ENCODE data around the gene NEMP1. TPM values are rescaled to one million over a fixed set of nuclear protein-coding genes. Genes with fewer than 3 reads are reported as not detected.
"Not testable (repeated sequence)": the region's sequence is repeated elsewhere in the genome, so short reads cannot be mapped to it uniquely, and the experiment has no call there.

Gene NEMP1
- polyA plus RNA-seq, 1 donor from 2014 or later: 4.3 TPM

DNA sequence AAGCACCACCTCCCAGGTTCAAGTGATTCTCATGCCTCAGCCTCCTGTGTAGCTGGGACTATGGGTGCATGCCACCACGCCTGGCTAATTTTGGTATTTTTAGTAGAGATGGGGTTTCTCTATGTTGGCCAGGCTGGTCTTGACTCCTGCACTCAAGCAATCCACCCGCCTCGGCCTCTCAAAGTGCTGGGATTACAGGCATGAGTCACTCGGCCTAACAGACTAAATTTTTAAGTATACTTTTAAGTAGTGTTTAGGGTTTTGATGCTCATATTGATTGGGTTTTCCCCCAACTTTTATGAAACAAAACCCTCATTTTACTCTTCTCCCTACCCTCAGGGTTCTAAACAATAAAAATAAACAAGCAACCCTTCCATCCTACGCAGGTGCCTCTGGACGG lies 34.1 kb downstream of the NEMP1 start:
- Mint-ChIP-seq H3K4me3 (no peak overlapping the region), H3K27ac (no peak overlapping the region), H3K4me1 (peaks cover 16 to 22% (median 19%) of the 10 kb centered on the region in 3 donors), H3K36me3 (no peaks in the 10 kb centered on the region), H3K9me3 (no peaks in the 10 kb centered on the region), H3K27me3 (peaks cover 4% of the 10 kb centered on the region)

DNA sequence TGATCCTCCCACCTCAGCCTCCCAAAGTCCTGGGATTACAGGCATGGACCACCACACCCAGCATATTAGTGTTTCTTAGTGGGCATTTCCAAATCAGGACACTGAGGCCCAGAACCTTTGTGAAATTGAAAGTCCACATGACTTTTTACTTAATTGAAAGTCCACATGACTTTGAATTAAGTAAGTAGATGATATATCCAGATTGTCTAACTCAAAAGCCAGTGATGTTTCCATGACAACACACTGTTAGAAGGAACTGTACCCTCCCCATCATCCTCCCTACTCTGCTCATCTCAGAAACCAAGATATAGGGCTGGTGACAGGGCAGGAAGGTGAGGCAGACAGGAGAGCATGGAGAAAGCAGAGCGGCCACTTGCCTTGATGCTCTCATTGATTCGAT lies 35.9 kb downstream of the NEMP1 start:
- no peak overlapping the region for H3K4me3 Mint-ChIP-seq
- peaks cover 4% of the 10 kb centered on the region for H3K27me3 Mint-ChIP-seq
- peaks cover 13 to 19% (median 16%) of the 10 kb centered on the region in 3 donors for H3K4me1 Mint-ChIP-seq
- no peaks in the 10 kb centered on the region for H3K9me3 Mint-ChIP-seq
- H3K36me3 Mint-ChIP-seq: no peaks in the 10 kb centered on the region
- no peak overlapping the region for H3K27ac Mint-ChIP-seq

- peaks cover 0 to 3% (median 0%) of the 10 kb centered on the region in 3 donors for H3K4me1 Mint-ChIP-seq
- no peaks in the 10 kb centered on the region for H3K36me3 Mint-ChIP-seq
- no peak overlapping the region for H3K27ac Mint-ChIP-seq
- no peak overlapping the region for H3K4me3 Mint-ChIP-seq
- H3K27me3 Mint-ChIP-seq: no peaks in the 10 kb centered on the region
- H3K9me3 Mint-ChIP-seq: no peaks in the 10 kb centered on the region
Observed at GRCh38 chr12:57040750-57041149, 37.8 kb downstream of the NEMP1 start.

DNA sequence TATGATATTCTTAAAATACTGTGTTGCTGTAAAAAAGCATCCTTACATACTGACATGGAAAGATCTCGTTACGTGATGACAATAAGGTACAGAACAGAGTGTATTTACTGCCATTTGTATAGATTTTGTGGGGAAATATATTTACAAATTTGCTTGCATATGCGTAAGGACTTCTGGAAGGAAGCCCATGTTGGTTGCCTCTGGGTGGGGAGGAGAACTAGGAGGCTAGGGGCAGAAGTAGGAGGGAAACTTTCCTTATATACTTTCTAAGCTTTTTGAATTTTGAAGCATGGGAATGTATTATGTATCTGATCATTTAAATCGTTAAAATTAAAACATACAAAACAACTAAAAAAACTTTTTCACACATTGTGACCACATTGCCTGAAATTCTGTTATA lies 38.4 kb downstream of the NEMP1 start:
- H3K4me3 Mint-ChIP-seq: no peak overlapping the region
- no peaks in the 10 kb centered on the region for H3K9me3 Mint-ChIP-seq
- no peaks in the 10 kb centered on the region for H3K27me3 Mint-ChIP-seq
- H3K27ac Mint-ChIP-seq: peak overlapping the region in 1 of 3 donors; percentile 65
- H3K36me3 Mint-ChIP-seq: no peaks in the 10 kb centered on the region
- H3K4me1 Mint-ChIP-seq: peaks cover 0 to 1% (median 0%) of the 10 kb centered on the region in 3 donors

DNA sequence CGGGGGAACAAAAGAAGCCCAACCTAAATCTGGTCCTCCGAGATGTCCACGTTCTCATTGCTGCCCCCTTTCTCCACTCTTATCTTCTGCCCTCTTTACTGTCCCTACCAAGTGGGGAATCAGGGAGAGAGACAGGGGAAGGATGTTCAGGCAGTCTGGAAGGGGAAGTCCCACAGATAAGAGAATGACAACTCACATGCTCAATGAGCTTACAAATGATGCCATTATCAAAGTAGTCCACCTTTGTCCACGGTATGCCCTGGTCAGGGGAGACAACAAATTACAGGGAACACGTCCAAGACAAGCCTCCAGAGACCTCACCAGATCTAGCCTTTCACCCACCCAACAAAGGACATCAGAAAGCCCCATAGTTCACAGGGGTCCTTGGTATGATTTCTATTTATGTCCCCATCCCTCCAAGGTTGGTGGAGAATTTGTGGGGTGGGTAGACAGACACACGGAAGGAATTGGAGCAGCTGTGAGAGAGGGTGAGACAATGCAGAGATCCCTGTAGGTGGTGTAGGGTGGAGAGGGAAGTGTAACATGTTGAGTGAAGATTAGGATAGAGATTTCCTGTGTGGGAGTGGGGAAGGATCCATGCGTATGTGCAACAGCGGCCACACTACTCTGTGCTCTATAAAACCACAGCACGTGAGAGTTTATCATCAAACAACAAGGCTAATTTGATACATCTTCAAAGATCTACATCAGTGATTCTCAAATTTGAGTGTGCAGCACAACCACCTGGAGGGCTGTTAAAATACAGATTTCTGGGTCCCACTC lies 39.4 kb downstream of the NEMP1 start:
- Mint-ChIP-seq H3K4me1 (no peaks in the 10 kb centered on the region), H3K27me3 (no peaks in the 10 kb centered on the region), H3K9me3 (no peaks in the 10 kb centered on the region), H3K27ac (no peak overlapping the region), H3K36me3 (no peaks in the 10 kb centered on the region), H3K4me3 (no peak overlapping the region)

GRCh38 chr12:57037264-57037663 lies 41.3 kb downstream of the NEMP1 start:
- no peak overlapping the region for H3K4me3 Mint-ChIP-seq
- H3K9me3 Mint-ChIP-seq: no peaks in the 10 kb centered on the region
- no peak overlapping the region for H3K27ac Mint-ChIP-seq
- no peaks in the 10 kb centered on the region for H3K36me3 Mint-ChIP-seq
- no peaks in the 10 kb centered on the region for H3K27me3 Mint-ChIP-seq
- H3K4me1 Mint-ChIP-seq: no peaks in the 10 kb centered on the region

GRCh38 chr12:57033431-57033830 lies 45.2 kb downstream of the NEMP1 start:
- no peaks in the 10 kb centered on the region for H3K36me3 Mint-ChIP-seq
- H3K9me3 Mint-ChIP-seq: no peaks in the 10 kb centered on the region
- H3K27me3 Mint-ChIP-seq: no peaks in the 10 kb centered on the region
- H3K4me3 Mint-ChIP-seq: no peak overlapping the region
- peaks cover 7 to 11% (median 7%) of the 10 kb centered on the region in 3 donors for H3K4me1 Mint-ChIP-seq
- H3K27ac Mint-ChIP-seq: no peak overlapping the region

GRCh38 chr12:57031789-57032188 lies 46.8 kb downstream of the NEMP1 start:
- Mint-ChIP-seq H3K27ac (peak overlapping the region in 1 of 3 donors; percentile 13), H3K4me1 (peaks cover 7 to 15% (median 8%) of the 10 kb centered on the region in 3 donors), H3K36me3 (no peaks in the 10 kb centered on the region), H3K9me3 (no peaks in the 10 kb centered on the region), H3K27me3 (no peaks in the 10 kb centered on the region), H3K4me3 (no peak overlapping the region)

DNA sequence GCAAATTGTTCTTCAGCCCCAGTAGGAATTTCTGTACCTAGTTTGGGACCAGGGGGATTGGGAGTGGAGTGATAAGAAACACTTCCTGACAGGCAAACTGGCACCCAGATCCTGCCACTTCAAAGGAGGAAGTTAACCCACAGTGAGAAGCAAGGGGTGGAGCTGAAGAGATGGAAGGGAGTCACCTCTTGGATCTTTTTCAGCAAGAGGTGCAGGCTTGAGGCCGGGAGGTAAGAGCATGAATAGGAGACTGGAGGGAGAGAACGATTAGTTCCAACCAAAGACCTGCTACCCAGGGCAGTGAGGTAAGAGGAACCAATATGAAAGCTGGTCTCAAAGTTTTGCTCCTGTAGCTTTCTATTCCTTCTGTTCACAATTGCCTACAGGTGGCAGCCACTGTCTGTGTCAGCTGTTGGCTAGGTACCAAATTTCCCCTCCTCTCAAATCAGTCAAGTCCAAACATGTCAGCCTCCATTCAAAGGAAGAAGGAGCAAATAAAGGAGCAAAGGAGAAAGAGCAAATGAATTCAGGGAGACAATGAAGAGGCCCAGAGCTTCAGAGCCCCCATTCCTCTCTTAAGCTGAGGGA lies 47.4 kb downstream of the NEMP1 start:
- Mint-ChIP-seq H3K4me3 (peak overlapping the region in 2 of 4 donors; percentile 43 to 77), H3K27me3 (no peaks in the 10 kb centered on the region), H3K36me3 (no peaks in the 10 kb centered on the region), H3K27ac (no peak overlapping the region), H3K4me1 (peaks cover 7 to 15% (median 8%) of the 10 kb centered on the region in 3 donors), H3K9me3 (no peaks in the 10 kb centered on the region)

DNA sequence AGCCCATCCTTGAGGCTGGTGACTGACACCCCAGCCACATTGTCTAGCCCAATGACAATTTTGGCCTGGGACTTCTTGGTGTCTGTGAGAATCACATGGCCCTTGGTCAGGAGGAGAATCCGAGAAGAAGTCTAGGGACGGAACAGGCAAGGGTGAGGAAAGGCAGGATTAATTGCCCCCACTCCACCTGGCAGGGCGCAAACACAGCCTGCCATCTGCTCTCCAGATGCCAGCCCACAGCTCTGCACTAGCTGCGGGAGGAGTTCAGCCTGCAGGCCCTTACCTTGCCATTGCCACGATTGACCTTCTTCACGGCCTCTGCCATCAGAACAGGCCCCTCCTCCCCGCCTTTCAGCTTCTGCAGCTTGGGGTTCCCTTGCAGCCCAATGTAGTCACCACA lies 49.1 kb downstream of the NEMP1 start:
- no peak overlapping the region for H3K4me3 Mint-ChIP-seq
- no peaks in the 10 kb centered on the region for H3K27me3 Mint-ChIP-seq
- no peaks in the 10 kb centered on the region for H3K9me3 Mint-ChIP-seq
- H3K4me1 Mint-ChIP-seq: peaks cover 7 to 15% (median 8%) of the 10 kb centered on the region in 3 donors
- no peaks in the 10 kb centered on the region for H3K36me3 Mint-ChIP-seq
- H3K27ac Mint-ChIP-seq: no peak overlapping the region

DNA sequence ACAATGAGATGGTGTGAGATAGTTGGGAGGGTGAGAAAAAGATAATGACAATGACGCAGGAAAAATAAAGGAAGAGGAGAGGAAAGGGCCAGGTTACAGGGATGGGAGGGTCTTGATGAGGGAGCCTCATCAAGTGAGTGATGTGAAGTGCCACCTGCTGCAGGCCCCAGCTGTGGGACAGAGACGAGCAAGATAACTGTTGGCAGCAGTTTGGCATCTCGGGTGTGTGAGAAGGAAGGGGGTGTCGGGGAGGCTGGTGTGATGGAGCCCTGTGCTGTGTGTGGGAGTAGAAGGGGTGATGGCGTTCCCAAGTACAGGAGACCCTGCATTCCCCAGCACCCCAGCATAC lies 50.8 kb downstream of the NEMP1 start:
- Mint-ChIP-seq H3K27me3 (no peaks in the 10 kb centered on the region), H3K4me3 (no peak overlapping the region), H3K9me3 (no peaks in the 10 kb centered on the region), H3K4me1 (peaks cover 7 to 15% (median 8%) of the 10 kb centered on the region in 3 donors), H3K27ac (peak overlapping the region in 1 of 3 donors; percentile 11), H3K36me3 (no peaks in the 10 kb centered on the region)

- Mint-ChIP-seq H3K27me3 (no peaks in the 10 kb centered on the region), H3K4me1 (peaks cover 7 to 15% (median 8%) of the 10 kb centered on the region in 3 donors), H3K36me3 (no peaks in the 10 kb centered on the region), H3K4me3 (no peak overlapping the region), H3K9me3 (no peaks in the 10 kb centered on the region), H3K27ac (peak overlapping the region in 1 of 3 donors; percentile 11)
Observed at GRCh38 chr12:57027011-57027804, 51.4 kb downstream of the NEMP1 start.

DNA sequence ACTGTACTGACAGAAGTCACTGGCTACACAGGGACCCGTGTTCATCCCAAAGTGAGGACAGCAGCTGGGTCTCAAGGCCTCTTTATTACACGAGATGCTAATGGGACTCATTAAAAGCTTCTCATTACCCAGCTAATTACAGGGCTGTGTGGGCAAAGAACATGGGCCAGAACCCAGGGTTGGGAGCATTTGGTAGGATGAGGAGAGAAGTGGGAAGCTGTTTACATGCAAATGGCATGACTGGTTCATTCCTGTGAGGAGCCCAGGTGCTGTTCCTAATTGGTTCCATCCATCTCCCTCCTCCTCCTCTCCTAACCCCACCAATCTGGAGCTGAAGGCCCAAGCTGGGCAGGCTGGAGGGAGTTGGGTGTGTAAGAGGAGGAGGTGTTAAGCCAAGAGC lies 53.4 kb downstream of the NEMP1 start:
- no peak overlapping the region for H3K27ac Mint-ChIP-seq
- H3K36me3 Mint-ChIP-seq: no peaks in the 10 kb centered on the region
- no peaks in the 10 kb centered on the region for H3K9me3 Mint-ChIP-seq
- no peak overlapping the region for H3K4me3 Mint-ChIP-seq
- H3K27me3 Mint-ChIP-seq: no peaks in the 10 kb centered on the region
- peaks cover 0 to 6% (median 3%) of the 10 kb centered on the region in 3 donors for H3K4me1 Mint-ChIP-seq

DNA sequence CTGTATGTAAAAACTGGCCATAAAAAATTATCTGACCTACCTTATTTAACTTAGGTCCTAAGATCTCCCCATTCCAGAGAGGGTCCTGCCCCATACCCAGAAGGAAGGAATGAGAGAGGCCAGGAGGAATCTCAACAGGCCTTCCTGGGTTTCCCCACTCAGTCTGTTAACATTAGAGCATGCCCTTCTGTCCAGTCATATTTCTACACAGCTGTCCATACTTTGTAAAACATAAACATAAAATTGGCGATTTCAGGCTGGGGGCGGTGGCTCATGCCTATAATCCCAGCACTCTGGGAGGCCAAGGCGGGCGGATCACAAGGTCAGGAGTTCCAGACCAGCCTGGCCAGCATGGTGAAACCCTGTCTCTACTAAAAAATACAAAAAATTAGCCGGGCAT lies 56.3 kb downstream of the NEMP1 start:
- not testable (repeated sequence) for H3K9me3 Mint-ChIP-seq

DNA sequence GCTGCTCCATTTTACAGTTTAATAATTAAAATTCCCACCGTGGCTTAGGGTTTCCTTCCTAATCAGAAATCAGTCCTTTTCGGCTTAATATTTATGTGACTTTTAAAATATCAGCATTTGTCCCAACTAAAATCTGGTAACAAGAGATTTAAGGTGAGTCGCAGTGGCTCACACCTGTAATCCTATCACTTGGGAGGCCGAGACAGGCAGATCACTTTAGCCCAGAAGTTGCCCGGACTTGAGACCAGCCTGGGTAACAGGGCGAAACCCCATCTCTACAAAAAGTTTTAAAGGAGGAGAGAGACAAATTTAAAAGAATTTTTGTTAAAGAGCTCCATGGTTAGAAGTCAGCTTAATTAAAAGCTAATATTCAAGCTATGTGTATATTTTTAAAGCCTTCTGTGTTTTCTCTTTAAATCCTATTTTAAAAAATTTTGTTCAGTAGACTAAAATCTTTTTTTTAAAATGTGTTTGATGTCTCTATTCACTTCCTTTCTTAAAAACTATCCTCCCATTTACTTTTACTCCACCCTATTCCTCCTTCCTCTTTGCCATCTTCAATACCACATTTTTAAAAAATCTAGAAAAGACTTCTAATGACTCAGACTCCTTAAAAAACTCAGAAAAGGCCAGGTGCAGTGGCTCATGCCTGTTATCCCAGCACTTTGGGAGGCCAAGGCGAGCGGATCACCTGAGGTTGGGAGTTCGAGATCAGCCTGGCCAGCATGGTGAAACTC lies 58.4 kb downstream of the NEMP1 start:
- peaks cover 0 to 4% (median 2%) of the 10 kb centered on the region in 3 donors for H3K4me1 Mint-ChIP-seq
- H3K36me3 Mint-ChIP-seq: no peaks in the 10 kb centered on the region
- H3K27me3 Mint-ChIP-seq: no peaks in the 10 kb centered on the region
- no peaks in the 10 kb centered on the region for H3K9me3 Mint-ChIP-seq
- no peak overlapping the region for H3K4me3 Mint-ChIP-seq
- peak overlapping the region in 1 of 3 donors; percentile 12 for H3K27ac Mint-ChIP-seq

More for the DNA sequence above, 56.3 kb downstream of the NEMP1 start:
- H3K27me3 Mint-ChIP-seq, H3K4me1 Mint-ChIP-seq, H3K4me3 Mint-ChIP-seq, H3K36me3 Mint-ChIP-seq: not testable (repeated sequence)
- H3K27ac Mint-ChIP-seq: peak overlapping the region in 1 of 3 donors; percentile 67

Data from IgD-negative memory B cell (primary cell).